PC-9 (cell line): Measurements from ENCODE around the gene LRIG3. TPM values are rescaled to one million over a fixed set of nuclear protein-coding genes. Genes with fewer than 3 reads are reported as not detected.
A peak's percentile ranks its signal among the peaks of the same experiment; 100 is the strongest.

Experiments used
- BruUV-seq: library from RNA; stranded (reverse); fragments of 400-500 nt; replicated peaks from 2 replicates; lab custom pipeline; 2021; lab: Mats Ljungman, UMichigan
- CTCF ChIA-PET: fragments of 300-600 bp; sonication (Branson Sonifier 250); formaldehyde crosslinking; loops from one replicate; lab custom pipeline; 2022; ENCODE audit warnings: antibody characterized with exemption; lab: Charles Lee
- POLR2A ChIA-PET: fragments of 300-600 bp; sonication (Branson Sonifier 250); formaldehyde crosslinking; loops from one replicate; lab custom pipeline; 2022; ENCODE audit warnings: antibody characterized with exemption; ENCODE audit not compliant: unreplicated experiment; lab: Charles Lee
- DNase-seq, 2 experiments: peaks; one replicate each; pipeline versions ENCODE4 v3.0.0 to v3.0.0-alpha.2; 2015 to 2022; ENCODE audit warnings: mixed read lengths in 1 of 2
- H2AFZ ChIP-seq: fragments of 200-600 bp; sonication (generic); 2 replicates; pipeline ENCODE4 v1.8.1; 2017; ENCODE audit warnings: antibody characterized with exemption
- H3F3A ChIP-seq: fragments of 200-600 bp; sonication (generic); 2 replicates; pipeline ENCODE4 v1.8.1; 2017; ENCODE audit warnings: antibody characterized with exemption, mild to moderate bottlenecking, low read depth; ENCODE audit not compliant: insufficient read depth
- H3K27ac ChIP-seq: fragments of 200-600 bp; sonication (generic); 2 replicates; pipeline ENCODE4 v1.6.1; 2016; ENCODE audit warnings: mixed run types
- H3K27me3 ChIP-seq: fragments of 200-600 bp; sonication (generic); 2 replicates; pipeline ENCODE4 v1.6.1; 2016; ENCODE audit warnings: low read depth, mixed run types; ENCODE audit not compliant: insufficient read depth
- H3K36me3 ChIP-seq: fragments of 200-600 bp; sonication (generic); 2 replicates; pipeline ENCODE4 v1.6.1; 2016; ENCODE audit warnings: low read depth, mixed run types
- H3K4me1 ChIP-seq: fragments of 200-600 bp; sonication (generic); replicated peaks from 2 replicates; pipeline ENCODE4 v1.6.1; 2016; ENCODE audit warnings: mixed run types; ENCODE audit not compliant: insufficient read depth
- H3K4me2 ChIP-seq: fragments of 200-600 bp; sonication (generic); 2 replicates; pipeline ENCODE4 v1.6.1; 2017; ENCODE audit warnings: mixed run types
- H3K4me3 ChIP-seq: fragments of 200-600 bp; sonication (generic); 2 replicates; pipeline ENCODE4 v1.6.1; 2016; ENCODE audit warnings: mixed run types
- H3K79me2 ChIP-seq: fragments of 200-600 bp; sonication (generic); 2 replicates; pipeline ENCODE4 v1.6.1; 2017; ENCODE audit warnings: low read depth, mixed run types
- H3K9me2 ChIP-seq: fragments of 200-600 bp; sonication (generic); 2 replicates; pipeline ENCODE4 v1.8.1; 2017; ENCODE audit warnings: mild to moderate bottlenecking; ENCODE audit not compliant: insufficient read depth
- H3K9me3 ChIP-seq: fragments of 200-600 bp; sonication (generic); 2 replicates; pipeline ENCODE4 v1.8.1; 2016; ENCODE audit warnings: low read depth; ENCODE audit not compliant: insufficient read depth
- H4K20me1 ChIP-seq: fragments of 200-600 bp; sonication (generic); 2 replicates; pipeline ENCODE4 v1.8.1; 2017; ENCODE audit not compliant: insufficient read depth
- EZH2 ChIP-seq: fragments of 200-600 bp; sonication (generic); IDR thresholded peaks from 2 replicates; pipeline ENCODE4 v1.8.0; 2017; ENCODE audit warnings: antibody characterized with exemption, low read depth
- intact Hi-C: fragments of 100-400 bp; cut with micrococcal nuclease; formaldehyde crosslinking; loops from one replicate; pipeline ENCODE4 v1.10.0; 2022; ENCODE audit not compliant: unreplicated experiment
- total RNA-seq: library from RNA; stranded (reverse); gene quantifications from 2 replicates; pipeline ENCODE4 v1.2.3, GENCODE V29; 2021
- TF ChIP-seq, protein P1 (sequence below): fragments of 200-600 bp; sonication (generic); conservative IDR thresholded peaks from 2 replicates; pipeline ENCODE4 v1.6.1; 2017; ENCODE audit warnings: mixed run types, antibody characterized with exemption, mild to moderate bottlenecking, moderate library complexity

The LRIG3 gene
- total RNA-seq, 1 experiment from 2014 or later, result 10.6 TPM

- DNase-seq, result no peak
- Histone ChIP-seq H3K36me3 (peaks cover 10% of the 10 kb centered on the region; the same call in 1 of the 2 replicates), H3F3A (peaks cover 4% of the 10 kb centered on the region), H2AFZ (no peak overlapping the region), H3K27me3 (no peaks in the 10 kb centered on the region), H3K9me3 (no peaks in the 10 kb centered on the region), H3K9me2 (no peaks in the 10 kb centered on the region), H4K20me1 (no peaks in the 10 kb centered on the region; the same call in 1 of the 2 replicates), H3K27ac (no peak overlapping the region), H3K4me3 (peak overlapping the region; percentile 77), H3K4me2 (peak overlapping the region; percentile 76), H3K4me1 (peaks cover 33% of the 10 kb centered on the region), H3K79me2 (peaks cover 58% of the 10 kb centered on the region)
- intact Hi-C loops, result no loop called here
- POLR2A ChIA-PET, result no interaction called here
- BruUV-seq, result no TSS peak
- CTCF ChIA-PET, result no interaction called here
- TF ChIP-seq, protein P1, sequence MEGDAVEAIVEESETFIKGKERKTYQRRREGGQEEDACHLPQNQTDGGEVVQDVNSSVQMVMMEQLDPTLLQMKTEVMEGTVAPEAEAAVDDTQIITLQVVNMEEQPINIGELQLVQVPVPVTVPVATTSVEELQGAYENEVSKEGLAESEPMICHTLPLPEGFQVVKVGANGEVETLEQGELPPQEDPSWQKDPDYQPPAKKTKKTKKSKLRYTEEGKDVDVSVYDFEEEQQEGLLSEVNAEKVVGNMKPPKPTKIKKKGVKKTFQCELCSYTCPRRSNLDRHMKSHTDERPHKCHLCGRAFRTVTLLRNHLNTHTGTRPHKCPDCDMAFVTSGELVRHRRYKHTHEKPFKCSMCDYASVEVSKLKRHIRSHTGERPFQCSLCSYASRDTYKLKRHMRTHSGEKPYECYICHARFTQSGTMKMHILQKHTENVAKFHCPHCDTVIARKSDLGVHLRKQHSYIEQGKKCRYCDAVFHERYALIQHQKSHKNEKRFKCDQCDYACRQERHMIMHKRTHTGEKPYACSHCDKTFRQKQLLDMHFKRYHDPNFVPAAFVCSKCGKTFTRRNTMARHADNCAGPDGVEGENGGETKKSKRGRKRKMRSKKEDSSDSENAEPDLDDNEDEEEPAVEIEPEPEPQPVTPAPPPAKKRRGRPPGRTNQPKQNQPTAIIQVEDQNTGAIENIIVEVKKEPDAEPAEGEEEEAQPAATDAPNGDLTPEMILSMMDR, result no peak
- no peak for TF ChIP-seq EZH2
Measured at GRCh38 chr12:58917699-58918468, 2.4 kb downstream of the LRIG3 start.

DNA sequence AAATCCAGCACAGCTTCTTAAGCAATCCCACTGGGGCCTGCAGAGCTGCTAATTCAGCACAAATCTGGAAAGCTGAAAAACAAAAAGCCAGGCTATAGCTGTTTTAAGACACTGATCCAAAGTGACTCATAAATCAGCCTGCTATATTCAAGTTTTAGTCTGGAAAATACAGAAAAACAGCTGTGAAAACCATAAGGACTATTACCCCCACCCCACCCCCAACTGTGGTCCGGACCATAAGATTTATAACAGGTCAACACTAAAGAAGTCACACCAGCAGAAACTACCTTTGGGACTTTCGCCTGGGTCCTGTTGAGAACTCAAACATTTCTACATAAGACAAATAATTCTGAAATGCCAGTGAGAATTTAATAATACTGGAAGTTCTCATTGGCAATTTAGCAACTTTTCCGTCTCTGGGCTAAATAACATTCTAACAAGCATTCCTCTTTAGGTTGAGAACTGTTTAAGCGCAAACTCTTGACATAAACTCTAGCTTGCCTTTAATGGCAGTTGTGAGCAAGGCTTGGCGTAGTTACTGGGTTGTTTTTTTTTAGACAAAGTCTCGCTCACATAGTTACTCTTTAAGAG, 3.3 kb downstream of the LRIG3 start:
- CTCF ChIA-PET, result interaction anchor here (0.6 kb wide), 1 partner anchor 1083 kb away, joined by 4 read pairs; no protein-coding TSS in a partner anchor
- DNase-seq, result no peak
- POLR2A ChIA-PET, result no interaction called here

GRCh38 chr12:58916161-58916621, 4.1 kb downstream of the LRIG3 start:
- Histone ChIP-seq H3K9me3 (no peaks in the 10 kb centered on the region), H3K27ac (no peak overlapping the region), H3K4me1 (peaks cover 24% of the 10 kb centered on the region), H3K9me2 (no peaks in the 10 kb centered on the region), H4K20me1 (no peaks in the 10 kb centered on the region; the same call in 1 of the 2 replicates), H3K4me3 (no peak overlapping the region), H3K27me3 (no peaks in the 10 kb centered on the region), H2AFZ (no peak overlapping the region), H3K79me2 (peaks cover 58% of the 10 kb centered on the region), H3K36me3 (peaks cover 14% of the 10 kb centered on the region; the same call in 1 of the 2 replicates), H3F3A (no peaks in the 10 kb centered on the region; the same call in 1 of the 2 replicates), H3K4me2 (no peak overlapping the region)
- no peak for DNase-seq
- BruUV-seq, result no TSS peak
- TF ChIP-seq EZH2, result no peak
- TF ChIP-seq, protein P1, result no peak
- intact Hi-C loops, result no loop called here
- ChIA-PET POLR2A (no interaction called here), CTCF (no interaction called here)

More for the DNA sequence above, 3.3 kb downstream of the LRIG3 start:
- Histone ChIP-seq H3K27me3 (no peaks in the 10 kb centered on the region), H2AFZ (no peak overlapping the region), H3K4me2 (peak overlapping the region; percentile 76), H3K27ac (no peak overlapping the region), H3K4me3 (no peak overlapping the region; the same call in 1 of the 2 replicates), H3K9me3 (no peaks in the 10 kb centered on the region), H3K36me3 (peaks cover 10% of the 10 kb centered on the region; the same call in 1 of the 2 replicates), H3K9me2 (no peaks in the 10 kb centered on the region), H4K20me1 (no peaks in the 10 kb centered on the region; the same call in 1 of the 2 replicates), H3F3A (no peaks in the 10 kb centered on the region), H3K79me2 (peaks cover 58% of the 10 kb centered on the region), H3K4me1 (peaks cover 25% of the 10 kb centered on the region)
- no TSS peak for BruUV-seq
- intact Hi-C loops, result no loop called here
- TF ChIP-seq, protein P1, result no peak
- TF ChIP-seq EZH2, result no peak
